ENCODE data around the gene CREB5.

CREB5 gene

DNA sequence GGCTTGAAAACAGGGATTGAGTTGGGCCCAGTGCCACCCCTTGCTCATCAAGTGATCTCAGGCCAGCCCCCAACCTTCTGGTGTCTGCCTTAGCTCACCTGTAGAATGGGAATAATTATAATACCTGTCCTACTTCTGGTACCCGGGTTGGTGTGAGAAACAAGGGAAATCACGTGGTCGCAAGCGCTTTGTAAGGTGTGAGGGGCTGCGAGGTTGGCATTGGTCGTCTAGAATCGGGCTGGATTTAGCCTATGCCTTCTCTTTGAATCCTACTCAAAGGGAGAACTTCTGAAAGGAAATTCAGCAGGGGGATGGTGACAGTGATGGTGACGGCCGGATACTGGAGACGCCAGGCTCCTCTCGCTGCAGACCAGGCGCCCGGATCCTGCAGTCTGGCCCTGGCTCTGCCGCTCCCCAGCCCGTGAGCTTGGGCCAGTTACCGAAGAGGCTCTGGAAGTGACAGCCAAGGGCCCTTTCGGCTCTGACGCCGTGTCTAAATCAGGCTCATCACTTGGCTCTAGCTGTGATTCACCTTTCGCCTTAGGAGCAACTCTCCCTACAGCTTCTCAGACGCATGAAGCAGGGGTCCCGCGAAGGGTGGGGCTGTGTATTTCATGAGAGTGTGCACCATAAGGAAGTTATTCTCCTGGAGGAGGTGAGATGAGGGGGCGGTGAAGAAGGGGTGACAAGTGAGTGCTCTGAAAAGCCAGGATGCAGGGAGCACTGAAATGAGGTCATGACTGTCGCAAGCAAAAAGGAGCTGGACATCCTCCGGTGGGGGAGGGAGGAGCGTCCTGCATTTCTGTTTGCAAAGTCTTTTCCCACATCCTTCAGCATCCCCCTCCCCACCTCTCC lies 4.0 kb upstream of the CREB5 start:
- no peak for FAIRE-seq

GRCh38 chr7:28408960-28409715 lies 3.2 kb upstream of the CREB5 start:
- FAIRE-seq = no peak

- no peak for FAIRE-seq
Measured at GRCh38 chr7:28409716-28410627, 2.3 kb upstream of the CREB5 start.

GRCh38 chr7:28410628-28411531 lies 1.4 kb upstream of the CREB5 start:
- no peak for FAIRE-seq

DNA sequence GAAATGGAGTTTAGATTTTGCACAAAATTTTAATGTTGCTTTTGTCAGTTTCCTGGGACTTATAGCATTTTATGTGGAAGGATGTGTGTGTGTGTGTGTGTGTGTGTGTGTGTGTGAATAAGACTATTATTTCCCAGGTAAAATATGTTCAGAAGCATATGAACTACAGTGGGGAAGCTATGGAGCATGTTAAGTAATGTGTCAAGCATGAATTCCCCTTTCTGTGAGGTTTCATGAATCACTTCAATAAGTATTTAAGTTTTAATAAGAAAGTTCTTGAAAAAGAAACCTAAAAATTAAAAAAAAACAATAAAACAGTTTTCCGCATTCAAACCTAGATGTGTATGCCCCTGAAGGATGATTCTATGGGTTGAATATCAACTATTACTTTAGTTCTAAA lies 693 bp downstream of the CREB5 start:
- no peak for FAIRE-seq

DNA sequence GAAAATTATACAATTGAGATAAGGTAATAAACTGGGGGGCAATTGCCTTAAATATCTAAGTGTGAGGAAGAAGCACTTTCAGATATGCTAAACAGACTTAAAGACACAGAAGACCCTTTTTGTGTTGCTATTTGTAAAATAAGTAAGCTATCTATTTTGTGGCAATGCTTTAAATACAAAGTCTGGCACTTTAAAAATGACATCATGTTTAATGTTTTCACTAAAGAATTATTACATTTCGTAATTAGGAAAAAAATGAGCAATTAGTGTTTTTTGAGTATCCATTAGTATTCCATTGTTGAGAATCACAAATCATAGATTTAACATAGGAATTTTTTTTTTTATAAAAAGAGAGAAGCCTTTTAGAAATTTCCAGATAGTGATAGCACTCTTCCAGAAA lies 2.1 kb downstream of the CREB5 start:
- no peak for FAIRE-seq

GRCh38 chr7:28417321-28417940 lies 5.1 kb downstream of the CREB5 start:
- FAIRE-seq = no peak

DNA sequence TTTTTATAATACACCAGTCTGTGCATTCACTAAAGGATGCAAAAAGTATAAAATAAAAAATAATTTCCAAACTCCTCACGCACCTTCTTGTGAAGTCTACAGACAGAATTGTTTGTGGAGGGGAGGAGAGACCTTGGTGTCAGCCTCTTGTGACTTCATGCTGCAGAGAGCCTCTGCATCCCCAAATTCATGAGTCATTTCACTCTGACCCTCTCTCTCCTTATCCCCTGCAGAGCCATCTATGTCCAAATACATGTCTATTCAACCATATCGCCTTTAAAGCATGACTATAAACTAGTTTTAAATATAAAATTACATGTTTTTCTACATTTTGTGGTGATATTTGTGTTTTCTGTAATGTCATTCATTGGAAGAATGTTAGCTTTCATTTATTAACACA lies 6.0 kb downstream of the CREB5 start:
- FAIRE-seq = no peak

- no peak for FAIRE-seq
Measured at GRCh38 chr7:28418966-28419365, 6.6 kb downstream of the CREB5 start.

DNA sequence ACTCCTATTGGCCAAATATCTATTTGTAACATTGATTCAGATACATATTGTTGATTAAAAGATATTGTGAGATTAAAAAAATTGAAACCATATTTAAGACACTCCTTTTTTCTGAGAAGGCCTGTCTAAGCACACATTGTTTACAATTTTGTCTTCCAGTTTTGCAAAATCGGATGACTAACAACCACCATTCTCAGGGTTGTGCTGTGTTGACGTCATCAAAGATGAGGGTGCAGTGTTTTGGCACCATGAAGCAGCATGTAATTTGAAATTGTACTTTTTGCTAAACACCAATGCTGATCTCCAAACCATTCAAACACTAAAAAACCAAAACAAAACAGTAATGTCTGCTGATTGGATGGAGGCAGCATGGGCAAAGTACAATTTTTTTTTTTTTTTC lies 7.4 kb downstream of the CREB5 start:
- no peak for FAIRE-seq

- no peak for FAIRE-seq
Measured at GRCh38 chr7:28423112-28423511, 10.8 kb downstream of the CREB5 start.

DNA sequence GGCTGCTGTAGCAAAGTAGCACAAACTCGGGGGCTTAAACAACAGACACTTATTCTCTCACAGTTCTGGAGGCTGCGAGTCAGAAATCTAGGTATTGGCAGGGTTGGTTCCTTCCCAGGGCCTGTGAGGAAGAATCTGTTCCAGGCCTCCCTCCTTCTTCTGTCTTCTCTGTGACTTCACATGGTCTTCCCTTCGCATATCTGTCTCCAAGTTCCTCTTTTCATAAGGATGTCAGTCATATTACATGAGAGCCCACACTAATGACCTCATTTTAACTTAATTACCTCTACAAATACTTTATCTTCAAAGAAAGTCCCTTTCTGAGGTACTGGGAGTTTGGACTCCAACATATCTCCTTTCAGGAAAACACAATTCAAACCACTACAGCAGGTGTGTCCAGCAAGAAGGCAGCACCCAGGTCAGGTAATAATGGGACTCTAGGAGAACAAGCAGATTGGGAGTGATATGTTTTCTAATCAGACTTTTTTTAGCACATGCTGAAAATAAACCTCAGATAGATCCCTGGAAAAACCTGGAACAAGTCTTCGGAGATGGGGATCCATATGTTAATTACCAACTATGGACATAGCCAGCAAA lies 11.7 kb downstream of the CREB5 start:
- FAIRE-seq = no peak

DNA sequence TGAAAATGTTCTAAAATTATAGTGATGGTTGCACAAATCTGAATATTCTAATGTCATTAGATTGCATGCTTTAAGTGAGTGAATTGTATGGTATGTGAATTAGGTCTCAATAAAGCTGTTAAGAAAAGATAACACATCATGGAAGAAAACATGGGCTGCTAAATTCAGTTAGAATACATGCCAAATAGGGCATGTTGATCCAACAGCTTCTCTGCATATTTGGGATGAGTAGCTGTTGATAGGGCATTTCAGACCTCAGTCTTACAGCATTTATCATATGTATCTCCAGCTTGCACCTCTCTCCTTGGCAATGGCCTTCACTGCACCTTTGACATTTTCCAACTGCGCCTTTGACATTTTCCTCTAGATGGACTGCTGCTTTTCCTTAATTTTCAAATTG lies 13.2 kb downstream of the CREB5 start:
- no peak for FAIRE-seq

GRCh38 chr7:28427236-28427635 lies 14.9 kb downstream of the CREB5 start:
- FAIRE-seq = no peak

DNA sequence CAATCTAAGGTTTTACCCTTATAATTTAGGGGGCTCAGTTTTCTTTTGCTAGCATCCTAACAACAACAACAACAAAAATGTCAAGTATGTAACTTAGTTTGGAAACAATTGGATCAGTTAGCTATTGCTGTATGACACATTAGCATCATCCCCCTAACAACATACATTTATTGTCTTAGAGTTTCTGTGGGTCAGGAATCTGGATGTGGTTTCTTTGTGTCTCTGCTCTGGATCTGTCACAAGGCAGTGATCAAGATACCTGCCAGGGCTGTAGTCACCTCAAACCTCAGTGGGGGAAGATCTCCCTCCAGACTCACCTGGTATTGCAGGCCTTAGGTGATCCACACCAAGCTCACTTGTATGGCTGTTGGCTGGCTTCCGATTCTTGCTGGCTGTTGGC lies 18.3 kb downstream of the CREB5 start:
- no peak for FAIRE-seq

DNA sequence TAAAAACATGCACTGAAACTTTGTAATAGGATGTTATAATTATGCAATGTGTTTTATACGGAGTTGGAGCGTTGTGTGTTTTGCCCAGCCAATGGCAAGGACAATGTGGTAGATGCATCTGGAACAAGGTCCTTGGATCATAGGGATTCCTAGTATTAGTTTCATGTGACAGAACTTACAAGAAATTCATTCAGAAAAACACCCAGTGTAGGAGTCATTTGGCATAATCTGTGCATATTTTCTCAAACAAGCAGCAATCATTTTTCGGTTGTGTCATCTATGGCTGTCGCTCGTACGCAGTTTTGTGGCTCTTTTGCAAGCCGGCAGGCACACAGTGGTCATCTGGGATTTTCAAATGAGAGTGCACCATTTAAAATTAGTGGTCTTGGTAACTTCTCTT lies 19.8 kb downstream of the CREB5 start:
- FAIRE-seq = no peak

- no peak for FAIRE-seq
Measured at GRCh38 chr7:28433039-28433438, 20.7 kb downstream of the CREB5 start.

- no peak for FAIRE-seq
Measured at GRCh38 chr7:28433699-28434219, 21.4 kb downstream of the CREB5 start.

DNA sequence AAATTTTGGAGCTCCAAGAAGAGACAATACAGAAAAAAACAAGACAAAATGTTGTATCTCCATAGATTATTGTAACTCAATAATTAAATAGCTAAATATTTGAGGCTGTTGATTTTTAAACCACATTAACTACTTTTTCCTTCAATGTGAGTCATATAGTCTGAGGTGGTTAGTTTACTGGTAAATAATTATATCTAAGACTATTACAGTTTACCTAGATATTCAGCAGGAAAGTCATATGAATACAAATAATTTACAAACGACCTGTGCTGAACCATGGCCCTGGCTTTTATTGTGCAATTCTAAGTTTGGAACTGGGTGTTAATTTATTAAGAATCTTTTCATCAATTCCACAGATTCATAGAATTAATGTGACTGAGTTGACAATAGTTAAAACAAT lies 22.2 kb downstream of the CREB5 start:
- no peak for FAIRE-seq

DNA sequence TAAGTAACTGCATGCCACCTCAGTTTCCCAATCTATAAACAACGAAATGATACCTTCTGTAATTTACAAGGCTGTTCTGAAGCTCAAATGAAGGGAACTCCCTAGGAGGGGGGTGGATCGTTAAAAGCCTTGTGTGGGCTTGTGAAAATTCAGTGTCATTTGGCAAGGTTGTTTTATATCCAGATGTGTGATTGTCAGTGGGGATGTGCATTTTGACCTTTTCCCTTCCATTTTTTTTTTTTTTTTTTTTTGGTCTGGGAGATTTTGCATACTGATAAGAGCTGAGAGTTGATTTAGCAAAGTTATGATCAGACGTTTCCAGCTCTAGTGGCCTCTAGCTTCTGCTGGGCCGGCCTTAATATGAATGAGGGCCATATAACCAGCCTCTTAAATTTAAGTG lies 22.8 kb downstream of the CREB5 start:
- no peak for FAIRE-seq

Measured in TTC549 (cell line).